Activated T-helper 1 cell treated with Interleukin-2 at 50 U/mL for 16 hours (primary cell): ENCODE data around the gene ZBTB14.

Experiments used
- DNase-seq: peaks from one replicate; pipeline ENCODE4 v3.0.0-alpha.2; 2020; ENCODE audit warnings: low read depth

ZBTB14 gene, protein sequence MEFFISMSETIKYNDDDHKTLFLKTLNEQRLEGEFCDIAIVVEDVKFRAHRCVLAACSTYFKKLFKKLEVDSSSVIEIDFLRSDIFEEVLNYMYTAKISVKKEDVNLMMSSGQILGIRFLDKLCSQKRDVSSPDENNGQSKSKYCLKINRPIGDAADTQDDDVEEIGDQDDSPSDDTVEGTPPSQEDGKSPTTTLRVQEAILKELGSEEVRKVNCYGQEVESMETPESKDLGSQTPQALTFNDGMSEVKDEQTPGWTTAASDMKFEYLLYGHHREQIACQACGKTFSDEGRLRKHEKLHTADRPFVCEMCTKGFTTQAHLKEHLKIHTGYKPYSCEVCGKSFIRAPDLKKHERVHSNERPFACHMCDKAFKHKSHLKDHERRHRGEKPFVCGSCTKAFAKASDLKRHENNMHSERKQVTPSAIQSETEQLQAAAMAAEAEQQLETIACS

GRCh38 chr18:5295231-5295920, at the start of gene ZBTB14:
Gene ZBTB14, minus strand, starts transcription at chr18:5295726. Its CDS starts 2,480 bp downstream, at chr18:5293246.
- peak; percentile 69 for DNase-seq

GRCh38 chr18:5339202-5339834, 43.8 kb upstream of the ZBTB14 start:
- no peak for DNase-seq

DNA sequence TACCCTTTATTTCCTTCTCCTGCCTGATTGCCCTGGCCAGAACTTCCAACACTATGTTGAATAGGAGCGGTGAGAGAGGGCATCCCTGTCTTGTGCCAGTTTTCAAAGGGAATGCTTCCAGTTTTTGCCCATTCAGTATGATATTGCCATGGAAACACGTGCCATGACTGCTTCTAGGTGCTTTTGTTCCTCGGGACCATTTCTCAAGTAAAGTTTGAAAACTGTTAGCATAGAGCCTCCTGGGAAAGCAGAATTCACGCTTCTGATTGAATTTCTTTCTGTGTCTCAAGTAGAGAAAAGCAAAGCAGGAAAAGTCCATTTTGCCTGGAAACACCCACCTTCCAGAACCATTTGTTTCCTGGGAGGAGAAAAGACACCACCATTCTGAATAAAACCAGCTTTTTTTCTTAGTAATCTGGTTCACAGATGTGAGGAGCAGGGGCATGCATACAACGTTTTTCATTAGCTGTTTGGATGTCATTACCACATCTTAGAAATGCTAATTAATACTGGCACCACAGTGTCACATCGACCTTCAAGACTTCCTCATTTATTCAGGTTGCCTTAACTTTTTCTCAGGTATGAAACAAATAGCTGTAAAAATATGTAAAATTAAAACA, 39.0 kb upstream of the ZBTB14 start:
- no peak for DNase-seq

DNA sequence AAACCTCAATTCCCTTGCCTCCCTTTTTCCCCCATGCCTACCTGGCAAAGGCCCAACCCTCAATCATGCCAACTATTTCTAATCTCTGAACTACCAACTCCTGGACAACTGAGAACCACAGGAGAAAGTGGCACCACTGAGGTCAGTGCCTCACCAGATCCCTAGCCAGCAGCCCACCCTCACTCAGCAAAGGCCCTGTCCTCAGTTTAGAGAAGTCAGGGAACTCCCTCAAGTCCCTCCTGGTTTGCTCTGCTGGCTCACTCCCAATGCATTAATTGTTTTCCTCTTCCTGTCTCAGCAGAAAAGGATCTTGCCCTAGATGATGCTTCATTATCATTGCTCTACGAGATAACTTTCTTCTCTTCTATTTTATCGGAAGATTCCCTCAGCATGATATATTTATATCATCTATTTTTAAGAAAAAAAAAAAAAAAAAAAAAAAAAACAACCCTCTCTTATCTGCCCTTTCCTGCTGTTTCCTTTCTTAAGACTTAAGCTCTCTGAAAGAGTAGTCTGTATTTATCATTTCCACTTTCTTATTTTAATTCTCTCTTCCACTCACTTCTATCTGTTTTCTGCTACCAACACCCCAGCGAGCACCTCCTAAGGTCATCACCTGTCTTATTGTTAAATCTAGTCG, 22.7 kb upstream of the ZBTB14 start:
- no peak for DNase-seq

DNA sequence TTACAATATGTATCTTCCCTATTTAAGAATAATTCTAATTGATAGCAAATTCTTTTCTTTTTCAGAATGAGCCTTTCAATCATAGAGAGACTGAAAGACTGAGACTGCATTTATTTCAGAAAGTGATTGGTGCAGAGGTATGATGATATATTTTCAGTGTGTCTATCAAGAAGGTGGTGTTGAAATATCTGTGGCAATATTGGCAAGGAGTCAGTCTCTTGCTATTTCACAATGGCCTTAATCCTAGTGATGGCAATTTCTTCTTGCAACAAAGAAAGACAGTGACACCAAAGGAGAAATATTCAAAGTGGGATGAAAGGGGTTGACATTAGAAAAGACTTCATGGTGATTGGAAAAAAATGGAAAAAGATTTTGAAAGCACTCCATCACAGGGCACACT, 21.7 kb upstream of the ZBTB14 start:
- no peak for DNase-seq

- no peak for DNase-seq
These were observed 20.3 kb upstream of the ZBTB14 start for GRCh38 chr18:5315838-5316237.

DNA sequence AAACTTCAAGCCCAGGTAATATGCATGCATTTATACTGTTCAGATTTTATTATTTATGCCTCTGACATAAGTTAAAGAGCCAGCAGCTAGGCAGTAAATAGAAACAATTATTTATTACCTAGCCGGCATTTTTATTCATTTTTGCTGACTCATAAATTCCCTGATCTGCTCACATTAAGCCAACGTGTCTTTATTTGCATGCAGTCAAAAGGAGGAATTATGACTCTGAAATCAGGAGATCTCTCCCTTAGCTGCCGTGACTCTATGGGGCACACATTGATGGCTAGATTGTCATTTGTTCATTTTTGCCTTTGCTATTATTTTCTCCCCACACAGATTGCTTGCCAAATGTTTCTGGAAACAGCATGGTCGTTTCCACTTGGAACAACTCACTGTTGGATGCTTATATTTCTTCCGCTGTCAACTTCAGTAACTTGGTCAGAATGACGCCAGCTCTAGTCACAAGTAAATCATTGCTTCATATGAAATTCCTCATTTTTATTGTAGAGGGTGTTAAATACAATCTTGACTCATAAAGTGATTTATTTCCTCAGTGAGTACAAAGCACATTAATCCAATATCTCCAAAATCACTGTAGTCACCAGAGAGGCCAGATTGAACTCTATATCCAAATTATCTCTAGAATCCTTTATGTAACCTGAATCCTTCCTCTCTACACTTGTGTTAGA, 15.9 kb upstream of the ZBTB14 start:
- no peak for DNase-seq

GRCh38 chr18:5309888-5310470, 14.5 kb upstream of the ZBTB14 start:
- no peak for DNase-seq

DNA sequence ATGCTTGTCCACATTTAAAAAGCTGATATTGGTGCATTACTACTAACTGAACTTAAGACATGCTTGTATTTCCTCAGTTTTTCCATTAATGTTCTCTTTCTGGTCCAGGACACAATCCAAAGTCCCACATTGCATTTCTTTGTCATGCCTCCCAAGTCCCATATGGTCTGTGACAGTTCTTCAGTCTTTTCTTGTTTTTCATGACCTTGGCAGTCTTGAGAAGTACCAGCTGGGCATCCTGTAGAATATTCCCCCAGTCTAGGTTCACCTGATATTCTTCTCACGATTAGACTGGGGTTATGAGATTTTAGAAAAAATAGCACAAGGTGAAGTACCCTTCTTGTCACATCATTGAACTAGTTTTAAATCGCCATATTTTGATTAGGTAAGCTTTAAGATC, 10.3 kb upstream of the ZBTB14 start:
- no peak for DNase-seq

- no peak for DNase-seq
These were observed 8.7 kb upstream of the ZBTB14 start for GRCh38 chr18:5304232-5304631.

DNA sequence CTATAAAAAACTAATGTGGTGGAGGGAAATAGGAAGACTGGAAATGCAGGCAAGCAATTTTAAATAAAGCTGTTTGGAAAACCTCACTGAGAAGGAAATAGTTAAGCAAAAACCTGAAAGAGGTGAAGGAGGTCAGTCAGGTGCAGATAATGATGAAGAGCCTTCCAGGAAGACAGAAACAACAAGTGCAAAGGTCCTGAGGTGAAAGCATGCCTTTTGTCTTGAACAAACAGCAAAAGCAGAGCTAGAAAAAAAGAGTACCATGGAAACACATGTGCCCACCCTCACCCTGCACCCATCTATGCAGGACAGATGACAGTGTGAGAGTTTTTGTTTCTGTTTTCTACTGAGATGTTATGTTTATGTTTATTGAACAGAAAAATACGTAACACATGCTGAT, 8.1 kb upstream of the ZBTB14 start:
- no peak for DNase-seq

GRCh38 chr18:5302606-5303005, 7.1 kb upstream of the ZBTB14 start:
- DNase-seq, result no peak

- DNase-seq, result no peak
These were observed 5.0 kb upstream of the ZBTB14 start for GRCh38 chr18:5300476-5301010.

GRCh38 chr18:5298156-5298852, 2.8 kb upstream of the ZBTB14 start:
- no peak for DNase-seq

DNA sequence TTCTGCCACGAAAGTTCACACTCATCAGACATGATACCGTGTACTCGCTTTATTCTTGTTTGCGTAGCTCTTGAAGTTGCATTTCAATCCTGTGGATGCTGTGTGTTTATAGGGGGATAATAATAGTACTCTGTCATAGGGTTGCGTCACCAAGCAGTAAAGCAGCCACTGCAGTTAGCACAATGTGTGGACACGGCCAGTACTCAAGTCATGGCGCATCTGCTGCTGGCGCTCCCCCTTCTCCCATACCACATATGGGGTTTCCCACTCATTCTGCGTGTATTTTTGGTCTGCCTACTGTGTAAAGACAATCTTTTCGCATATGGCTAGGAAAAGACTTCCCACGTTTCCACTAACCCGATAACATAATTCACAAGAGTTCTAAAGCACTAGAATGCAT, 2.1 kb upstream of the ZBTB14 start:
- no peak for DNase-seq

DNA sequence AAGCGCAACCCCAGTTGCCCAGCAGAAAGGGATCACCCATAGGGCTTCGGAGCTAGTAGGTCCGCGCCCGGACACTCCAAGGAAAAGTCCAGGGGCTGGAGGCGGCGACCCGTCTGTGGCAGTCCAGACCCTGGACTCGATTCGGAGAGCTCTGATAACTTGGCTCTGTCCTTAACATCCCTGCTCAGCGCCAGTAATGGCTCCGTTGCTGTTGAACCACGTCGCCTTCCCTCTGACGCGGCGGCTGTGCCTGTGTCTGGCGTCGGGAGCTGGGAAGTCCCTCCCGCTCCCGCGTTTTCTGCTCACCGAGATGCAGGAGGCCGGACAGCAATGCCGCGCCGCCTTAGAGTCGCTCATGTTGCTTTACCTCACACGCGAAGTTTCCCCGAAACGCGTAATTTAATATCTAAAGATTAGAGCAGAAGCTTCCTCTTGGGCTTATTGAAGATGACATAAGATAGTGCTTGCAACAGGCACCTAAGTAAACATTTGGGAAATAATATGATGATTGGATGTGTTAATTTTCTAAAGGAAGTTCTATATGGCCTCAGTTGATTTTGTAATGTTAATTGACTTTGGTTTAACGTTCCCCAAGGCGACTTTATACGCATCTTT, 1.3 kb upstream of the ZBTB14 start:
- peak; percentile 44 for DNase-seq

DNA sequence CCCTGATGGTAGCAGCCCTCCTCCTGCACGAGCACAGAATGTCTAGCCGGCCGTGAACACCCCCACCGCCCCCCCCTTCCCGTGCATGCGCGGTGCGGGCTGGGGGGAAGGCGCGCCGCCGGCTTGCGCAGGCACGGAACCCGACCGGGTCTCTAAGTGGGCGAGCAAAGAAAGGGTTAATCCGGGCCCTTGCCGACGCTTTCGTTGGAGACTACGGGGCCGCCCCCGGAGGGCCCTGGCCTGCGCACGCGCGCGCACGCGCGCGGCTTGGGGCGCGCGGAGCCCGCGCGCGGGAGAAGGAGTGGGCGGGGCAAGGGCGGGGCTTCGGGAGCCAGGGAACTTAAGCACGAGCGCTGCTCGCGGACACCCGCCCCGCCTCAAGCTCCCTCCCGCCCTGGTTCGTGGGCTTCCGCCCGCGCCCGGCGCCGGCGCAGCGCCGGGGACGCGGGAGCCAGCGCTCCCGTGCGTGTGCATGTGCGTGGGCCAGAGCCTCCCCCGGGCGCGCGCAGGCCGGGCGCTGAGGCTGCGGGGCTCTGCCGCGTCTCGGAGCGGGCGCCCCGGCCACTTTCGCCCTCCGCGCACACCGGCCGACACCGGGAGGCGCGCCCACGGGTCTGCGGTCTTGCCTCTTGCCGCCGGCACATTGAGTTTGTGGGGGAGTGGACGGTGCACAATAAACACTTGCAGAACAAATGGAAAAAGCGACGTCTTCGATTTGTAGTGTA, 617 bp upstream of the ZBTB14 start:
- DNase-seq, result peak; percentile 96

- peak; percentile 47 for DNase-seq
These were observed 882 bp downstream of the ZBTB14 start for GRCh38 chr18:5294457-5295230.
